AG09309 (cell line): ENCODE data around the gene PTCD2.

Experiments
- DNase-seq: peaks from one replicate; pipeline ENCODE4 v3.0.0-alpha.2; 2010; ENCODE audit warnings: low read depth
- H3K4me3 ChIP-seq: 2 replicates; pipeline ENCODE4 v1.5.1; 2011; ENCODE audit warnings: mild to moderate bottlenecking, low read depth, low read length, moderate library complexity; ENCODE audit not compliant: control insufficient read depth
- TF ChIP-seq, protein P1 (sequence below): IDR thresholded peaks from 2 replicates; pipeline ENCODE4 v1.5.1; 2011; ENCODE audit warnings: mild to moderate bottlenecking, low read depth, low read length, inconsistent platforms; ENCODE audit not compliant: insufficient read depth, control insufficient read depth; ENCODE audit errors: missing control alignments

Gene PTCD2

DNA sequence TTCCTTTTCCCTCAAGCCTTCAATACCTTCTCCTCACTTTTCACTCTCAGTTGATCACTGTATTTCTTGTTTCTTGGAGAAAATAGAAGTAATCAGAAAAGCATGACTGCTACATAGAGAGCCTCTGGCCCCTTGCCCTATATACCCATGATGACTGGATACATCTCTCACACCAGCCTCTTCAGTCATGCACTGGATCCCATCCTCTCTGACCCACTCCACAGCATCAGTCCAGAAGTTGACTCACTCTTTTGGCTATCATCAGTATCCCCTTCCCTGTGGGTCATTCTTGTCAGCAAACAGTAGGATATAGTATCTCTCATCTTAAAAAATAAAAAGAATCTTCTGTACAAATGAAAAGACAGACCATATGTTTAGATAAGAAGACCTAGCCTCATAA is 32.9 kb downstream of the PTCD2 start:
- H3K4me3 ChIP-seq = no peak overlapping the region
- DNase-seq = peak; percentile 21

DNA sequence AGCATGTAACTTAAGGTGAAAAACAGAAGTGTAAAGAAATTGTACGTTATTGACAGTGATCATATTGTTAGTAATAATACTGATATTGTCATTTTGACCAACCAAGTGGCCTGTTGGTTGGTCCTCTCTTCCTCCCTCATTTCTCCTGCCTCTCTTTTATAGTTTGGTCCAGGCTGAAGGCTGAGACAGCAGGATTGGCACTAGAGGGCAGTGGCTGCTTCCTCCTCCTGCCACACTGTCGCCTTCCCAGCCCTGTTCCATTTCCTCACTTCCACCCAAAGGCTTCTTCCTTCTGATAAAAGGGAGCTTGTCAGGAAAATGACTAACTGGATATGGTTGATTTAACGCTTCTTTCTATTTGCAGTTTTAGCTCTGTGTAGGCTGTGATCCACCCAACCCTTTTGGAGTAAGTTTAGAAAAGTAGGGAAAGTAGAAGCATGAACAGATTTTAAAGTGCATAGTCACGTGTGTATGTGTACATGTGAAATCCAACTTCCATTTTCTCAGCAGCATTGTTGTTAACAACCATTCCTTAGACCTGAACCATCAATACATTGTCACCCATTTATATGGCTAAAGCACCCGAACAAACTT is 35.6 kb downstream of the PTCD2 start:
- TF ChIP-seq, protein P1, sequence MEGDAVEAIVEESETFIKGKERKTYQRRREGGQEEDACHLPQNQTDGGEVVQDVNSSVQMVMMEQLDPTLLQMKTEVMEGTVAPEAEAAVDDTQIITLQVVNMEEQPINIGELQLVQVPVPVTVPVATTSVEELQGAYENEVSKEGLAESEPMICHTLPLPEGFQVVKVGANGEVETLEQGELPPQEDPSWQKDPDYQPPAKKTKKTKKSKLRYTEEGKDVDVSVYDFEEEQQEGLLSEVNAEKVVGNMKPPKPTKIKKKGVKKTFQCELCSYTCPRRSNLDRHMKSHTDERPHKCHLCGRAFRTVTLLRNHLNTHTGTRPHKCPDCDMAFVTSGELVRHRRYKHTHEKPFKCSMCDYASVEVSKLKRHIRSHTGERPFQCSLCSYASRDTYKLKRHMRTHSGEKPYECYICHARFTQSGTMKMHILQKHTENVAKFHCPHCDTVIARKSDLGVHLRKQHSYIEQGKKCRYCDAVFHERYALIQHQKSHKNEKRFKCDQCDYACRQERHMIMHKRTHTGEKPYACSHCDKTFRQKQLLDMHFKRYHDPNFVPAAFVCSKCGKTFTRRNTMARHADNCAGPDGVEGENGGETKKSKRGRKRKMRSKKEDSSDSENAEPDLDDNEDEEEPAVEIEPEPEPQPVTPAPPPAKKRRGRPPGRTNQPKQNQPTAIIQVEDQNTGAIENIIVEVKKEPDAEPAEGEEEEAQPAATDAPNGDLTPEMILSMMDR = peak; percentile 68

More for the DNA sequence above, 32.9 kb downstream of the PTCD2 start:
- TF ChIP-seq, protein P1 = no peak

DNA sequence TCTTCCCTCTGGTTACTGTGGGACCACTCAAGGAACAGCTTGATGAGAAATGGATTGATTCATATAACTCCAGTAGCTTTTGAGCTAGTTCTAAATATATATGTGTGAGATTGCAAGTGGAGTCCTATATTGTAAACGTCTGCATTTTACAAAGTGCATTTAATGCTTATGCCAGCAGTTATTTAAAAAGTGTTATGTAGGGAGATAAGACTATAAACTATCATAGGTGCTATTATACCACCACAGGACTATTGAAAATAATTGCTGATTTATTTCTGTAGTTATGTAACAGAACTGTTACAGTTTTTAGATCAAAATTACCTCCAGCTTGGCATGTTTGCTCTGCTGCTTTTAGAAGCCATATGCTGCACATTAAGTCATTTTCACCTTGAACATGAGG is 36.2 kb downstream of the PTCD2 start:
- TF ChIP-seq, protein P1 = no peak
- DNase-seq = no peak
- no peak overlapping the region for H3K4me3 ChIP-seq

More for the DNA sequence above, 35.6 kb downstream of the PTCD2 start:
- no peak for DNase-seq
- H3K4me3 ChIP-seq = no peak overlapping the region

DNA sequence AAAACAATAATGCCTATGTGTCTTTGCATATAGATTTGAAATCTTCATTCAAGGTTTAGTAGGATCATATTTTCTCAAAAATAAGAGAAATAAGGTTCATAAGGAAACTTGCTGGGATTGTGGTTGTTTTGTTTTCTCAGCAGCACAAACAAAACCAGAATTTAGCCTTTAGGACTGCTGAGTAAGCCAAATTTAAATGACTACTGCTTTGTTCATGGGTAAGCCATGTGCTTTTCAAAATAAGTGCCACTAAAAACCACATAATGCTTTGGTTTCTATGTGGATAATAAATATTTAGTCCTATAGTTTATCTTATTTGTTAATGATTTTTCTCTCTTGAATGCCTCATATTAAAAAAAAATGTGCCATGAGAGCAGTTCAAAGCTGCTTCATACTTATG is 38.8 kb downstream of the PTCD2 start:
- TF ChIP-seq, protein P1 = no peak
- H3K4me3 ChIP-seq = no peak overlapping the region
- no peak for DNase-seq

DNA sequence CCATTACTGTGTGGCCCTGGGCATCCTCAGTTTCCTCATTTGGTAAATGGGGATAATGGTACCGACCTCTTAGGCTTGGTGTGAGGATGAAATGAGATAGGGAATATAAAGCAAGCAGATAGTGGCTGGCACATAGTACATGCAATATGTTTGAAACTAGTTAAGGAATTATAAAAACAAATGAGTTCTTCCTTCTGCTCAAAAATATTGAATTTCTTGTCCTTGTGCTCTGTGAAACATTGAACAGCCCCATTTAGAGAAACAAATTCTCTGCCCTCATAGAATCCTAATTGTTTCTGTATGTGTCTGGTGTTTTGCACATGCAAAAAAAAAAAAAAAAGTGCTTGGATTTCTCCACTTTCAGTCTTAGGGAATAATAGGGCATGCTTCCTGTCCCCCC is 39.7 kb downstream of the PTCD2 start:
- H3K4me3 ChIP-seq = no peak overlapping the region
- no peak for DNase-seq
- TF ChIP-seq, protein P1 = no peak

DNA sequence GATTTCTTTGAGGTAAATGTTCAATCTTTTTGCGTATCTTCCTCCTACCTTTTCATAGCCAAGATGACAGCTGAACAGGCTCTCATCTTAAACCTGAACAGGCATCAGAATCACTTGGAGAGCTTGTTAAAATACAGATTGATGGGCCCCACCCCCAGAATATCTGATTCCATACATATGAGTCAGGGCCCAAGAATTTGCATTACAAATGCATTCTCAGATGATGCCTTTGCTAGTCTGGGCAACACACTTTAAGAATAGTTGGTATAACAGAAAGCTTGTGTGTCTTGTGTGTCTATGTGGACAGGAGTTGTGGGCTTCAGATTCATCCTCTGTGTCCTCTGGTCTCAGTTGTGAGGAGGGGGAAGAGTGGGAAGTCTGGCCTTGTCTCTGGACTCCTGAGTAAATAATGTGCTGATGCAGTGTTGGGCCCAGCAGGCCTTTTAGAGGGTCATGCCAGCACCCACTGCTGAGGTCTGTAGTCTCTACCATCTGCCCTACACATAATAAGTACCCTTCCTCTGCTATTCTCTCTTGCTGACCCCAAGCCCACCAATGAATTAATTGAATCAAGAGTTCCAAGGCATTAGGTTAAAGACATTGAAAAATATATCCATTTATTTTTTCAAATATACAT is 43.1 kb downstream of the PTCD2 start:
- TF ChIP-seq, protein P1 = no peak
- DNase-seq = peak; percentile 35
- no peak overlapping the region for H3K4me3 ChIP-seq
